DND-41 (cell line): Measurements from ENCODE around the gene CCDC78.

Experiments used
- ATAC-seq: fragments of 200-7000 bp; cut with Tn5 transposase; 3 replicates; pipeline ENCODE4 v1.9.1; 2021; ENCODE audit warnings: low read depth; ENCODE audit not compliant: insufficient read depth
- DNase-seq: peaks from one replicate; pipeline ENCODE4 v3.0.0-alpha.2; 2020
- H2AFZ ChIP-seq: 2 replicates; pipeline ENCODE4 v1.6.0; 2012; ENCODE audit warnings: low read depth, low read length
- H3K27ac ChIP-seq: 2 replicates; pipeline ENCODE4 v1.5.1; 2012; ENCODE audit warnings: low read length, inconsistent platforms
- H3K27me3 ChIP-seq: fragments of 200-600 bp; sonication (generic); 2 replicates; pipeline ENCODE4 v1.6.0; 2012; ENCODE audit warnings: low read length, mild to moderate bottlenecking, inconsistent platforms; ENCODE audit not compliant: insufficient read depth, poor library complexity
- H3K36me3 ChIP-seq: 2 replicates; pipeline ENCODE4 v1.5.1; 2012; ENCODE audit warnings: low read length, inconsistent platforms; ENCODE audit not compliant: insufficient read depth
- H3K4me1 ChIP-seq: 2 replicates; pipeline ENCODE4 v1.5.1; 2012; ENCODE audit warnings: mild to moderate bottlenecking, low read length; ENCODE audit not compliant: insufficient read depth
- H3K4me2 ChIP-seq: 2 replicates; pipeline ENCODE4 v1.6.0; 2012; ENCODE audit warnings: mild to moderate bottlenecking, moderate library complexity, low read length, inconsistent platforms; ENCODE audit not compliant: insufficient read depth
- H3K4me3 ChIP-seq, 2 experiments: fragments of 200-600 bp in 1 of 2; shearing (Covaris generic) in 1 of 2; 2 replicates each; pipeline ENCODE4 v1.5.1; 2012 to 2016; ENCODE audit warnings: inconsistent platforms in 2 of 2, low read length in 2 of 2, mild to moderate bottlenecking in 2 of 2, low read depth in 1 of 2, moderate library complexity in 1 of 2
- H3K79me2 ChIP-seq: 2 replicates; pipeline ENCODE4 v1.6.0; 2012; ENCODE audit warnings: low read length, inconsistent platforms; ENCODE audit not compliant: insufficient read depth
- H3K9ac ChIP-seq: 2 replicates; pipeline ENCODE4 v1.6.0; 2012; ENCODE audit warnings: low read depth, mild to moderate bottlenecking, inconsistent platforms, low read length, moderate library complexity
- H3K9me3 ChIP-seq: 2 replicates; pipeline ENCODE4 v1.5.1; 2012; ENCODE audit warnings: low read length, moderate library complexity, mild to moderate bottlenecking, inconsistent platforms; ENCODE audit not compliant: insufficient read depth, severe bottlenecking
- H4K20me1 ChIP-seq: 2 replicates; pipeline ENCODE4 v1.6.0; 2012; ENCODE audit warnings: low read length; ENCODE audit not compliant: insufficient read depth
- EZH2 ChIP-seq: IDR thresholded peaks from 3 replicates; pipeline ENCODE4 v1.6.1; 2012; ENCODE audit warnings: borderline replicate concordance, low read depth, mild to moderate bottlenecking, moderate library complexity, low read length, inconsistent platforms; ENCODE audit not compliant: severe bottlenecking
- TF ChIP-seq, protein P1 (sequence below): IDR thresholded peaks from 2 replicates; pipeline ENCODE4 v1.5.1; 2012; ENCODE audit warnings: borderline replicate concordance, low read length, moderate library complexity, mild to moderate bottlenecking; ENCODE audit not compliant: poor library complexity, severe bottlenecking; ENCODE audit errors: extremely low read depth

The CCDC78 gene

DNA sequence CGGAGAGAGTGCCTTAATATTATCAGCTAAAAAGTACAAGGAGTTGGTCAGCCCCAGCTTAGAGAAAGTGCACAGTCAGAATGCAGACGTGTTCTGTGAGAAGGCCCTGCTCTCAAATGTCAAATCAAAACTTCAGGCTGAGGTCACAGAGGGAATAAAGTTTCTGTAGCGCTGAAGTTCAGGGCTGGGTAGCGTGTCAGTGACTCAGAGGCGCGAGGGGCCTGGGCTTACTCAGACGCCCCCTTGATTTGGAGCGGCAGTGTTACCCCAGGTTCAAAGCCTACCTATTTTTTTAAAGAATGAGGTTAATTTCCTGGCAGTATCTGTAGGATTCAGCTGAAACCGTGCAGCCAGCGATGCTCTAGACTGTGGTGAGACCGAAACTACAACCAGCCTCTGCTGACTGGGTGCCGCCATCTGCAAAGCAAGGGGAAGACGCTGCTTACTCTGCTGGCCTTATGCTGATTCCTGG, 9.8 kb upstream of the CCDC78 start:
- no peak overlapping the region for H3K9ac ChIP-seq
- no peaks in the 10 kb centered on the region for H3K9me3 ChIP-seq
- H3K4me1 ChIP-seq: peaks cover 14% of the 10 kb centered on the region
- H3K27ac ChIP-seq: no peak overlapping the region
- DNase-seq (no peak), ATAC-seq (no peak)
- H3K4me2 ChIP-seq: no peak overlapping the region
- peaks cover 4% of the 10 kb centered on the region; the same call in 1 of the 2 replicates for H4K20me1 ChIP-seq
- H2AFZ ChIP-seq: no peak overlapping the region
- peaks cover 75% of the 10 kb centered on the region for H3K36me3 ChIP-seq
- peaks cover 18% of the 10 kb centered on the region for H3K79me2 ChIP-seq
- H3K27me3 ChIP-seq: no peaks in the 10 kb centered on the region
- no peak for TF ChIP-seq EZH2
- H3K4me3 ChIP-seq: no peak overlapping the region

DNA sequence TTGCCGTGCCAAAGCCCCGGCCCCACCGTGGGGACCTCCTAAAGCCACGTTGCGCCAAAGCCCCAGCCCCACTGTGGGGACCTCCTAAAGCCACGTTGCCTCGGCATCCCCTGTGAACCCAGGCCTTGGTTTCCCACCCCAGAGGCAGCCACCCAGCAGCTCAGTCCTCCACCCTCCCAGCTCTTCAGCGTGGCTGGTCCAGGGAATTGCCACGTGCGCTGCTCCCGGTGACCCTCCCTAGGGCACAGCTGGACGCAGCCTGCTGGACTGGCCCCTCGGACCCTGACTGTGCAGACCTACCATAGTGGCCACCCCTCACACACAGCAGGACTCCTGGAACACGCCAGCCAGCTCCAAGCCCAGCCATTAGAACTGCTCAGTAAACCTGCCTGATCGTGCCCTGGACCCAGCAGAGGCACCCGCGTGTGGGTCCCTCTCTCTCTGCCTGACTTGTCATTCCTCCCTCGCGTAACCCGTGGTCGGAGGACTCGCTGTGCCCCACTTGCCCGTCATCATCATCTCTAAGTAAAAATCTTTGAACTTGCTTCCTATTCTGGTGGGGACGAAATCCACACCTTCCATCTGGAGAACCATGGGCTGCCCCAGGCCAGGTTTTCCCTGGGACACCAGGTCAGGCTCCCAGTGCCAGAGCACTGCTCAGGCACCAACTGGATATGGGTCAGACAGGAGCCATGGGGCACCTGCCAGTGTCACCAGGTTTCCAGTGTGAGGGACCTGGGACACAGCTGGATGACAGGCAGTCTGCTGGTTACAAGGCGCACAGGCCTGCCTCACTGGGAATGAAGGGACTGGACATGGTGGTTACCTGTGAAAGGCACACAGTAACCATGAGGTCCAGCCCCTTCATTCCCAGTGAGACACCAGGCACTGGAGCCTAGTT, 9.0 kb upstream of the CCDC78 start:
- Histone ChIP-seq H3K9ac (no peak overlapping the region), H4K20me1 (peaks cover 9% of the 10 kb centered on the region; the same call in 1 of the 2 replicates), H3K79me2 (peaks cover 13% of the 10 kb centered on the region), H2AFZ (no peak overlapping the region), H3K4me2 (no peak overlapping the region), H3K4me3 (no peak overlapping the region), H3K27me3 (no peaks in the 10 kb centered on the region), H3K27ac (no peak overlapping the region), H3K9me3 (no peaks in the 10 kb centered on the region), H3K36me3 (peaks cover 81% of the 10 kb centered on the region), H3K4me1 (peaks cover 11% of the 10 kb centered on the region)
- TF ChIP-seq, protein P1, sequence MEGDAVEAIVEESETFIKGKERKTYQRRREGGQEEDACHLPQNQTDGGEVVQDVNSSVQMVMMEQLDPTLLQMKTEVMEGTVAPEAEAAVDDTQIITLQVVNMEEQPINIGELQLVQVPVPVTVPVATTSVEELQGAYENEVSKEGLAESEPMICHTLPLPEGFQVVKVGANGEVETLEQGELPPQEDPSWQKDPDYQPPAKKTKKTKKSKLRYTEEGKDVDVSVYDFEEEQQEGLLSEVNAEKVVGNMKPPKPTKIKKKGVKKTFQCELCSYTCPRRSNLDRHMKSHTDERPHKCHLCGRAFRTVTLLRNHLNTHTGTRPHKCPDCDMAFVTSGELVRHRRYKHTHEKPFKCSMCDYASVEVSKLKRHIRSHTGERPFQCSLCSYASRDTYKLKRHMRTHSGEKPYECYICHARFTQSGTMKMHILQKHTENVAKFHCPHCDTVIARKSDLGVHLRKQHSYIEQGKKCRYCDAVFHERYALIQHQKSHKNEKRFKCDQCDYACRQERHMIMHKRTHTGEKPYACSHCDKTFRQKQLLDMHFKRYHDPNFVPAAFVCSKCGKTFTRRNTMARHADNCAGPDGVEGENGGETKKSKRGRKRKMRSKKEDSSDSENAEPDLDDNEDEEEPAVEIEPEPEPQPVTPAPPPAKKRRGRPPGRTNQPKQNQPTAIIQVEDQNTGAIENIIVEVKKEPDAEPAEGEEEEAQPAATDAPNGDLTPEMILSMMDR: no peak
- TF ChIP-seq EZH2: no peak
- no peak for ATAC-seq
- no peak for DNase-seq

DNA sequence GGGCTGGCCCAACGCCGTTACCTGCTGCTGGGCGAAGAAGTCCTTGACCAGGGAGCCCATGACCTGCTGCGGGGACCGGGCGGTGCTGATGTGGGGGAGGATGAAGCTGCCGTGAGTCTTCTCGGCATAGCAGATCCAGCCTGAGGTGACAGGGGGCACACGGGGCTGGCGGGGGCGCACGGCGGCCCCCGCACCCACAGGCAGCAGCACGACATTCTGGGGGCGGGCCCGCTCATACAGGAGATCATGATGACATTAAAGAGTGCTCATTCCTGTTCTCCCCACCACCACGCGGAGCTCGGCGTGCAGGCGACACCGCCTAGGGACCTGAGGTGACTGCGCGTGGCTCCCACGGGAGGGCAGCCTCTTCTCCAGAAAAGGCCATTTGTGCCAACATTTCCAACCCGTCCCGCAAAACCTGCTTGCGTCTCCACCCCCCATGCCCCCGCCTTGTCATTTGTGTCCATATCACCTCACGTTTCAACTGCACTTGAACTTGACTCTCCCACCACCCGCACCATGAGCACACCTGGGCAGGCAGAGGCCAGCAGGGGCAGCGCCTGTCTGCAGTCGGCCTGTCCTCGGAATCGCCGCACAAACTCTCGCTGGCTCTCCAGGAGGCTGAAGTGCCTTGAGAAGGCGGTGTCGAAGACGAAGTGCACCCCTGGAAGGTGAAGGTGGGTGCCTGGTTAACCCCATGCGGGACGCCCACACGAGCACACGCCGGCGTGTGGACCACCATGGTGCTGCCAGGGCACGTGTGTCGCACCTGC, 8.2 kb upstream of the CCDC78 start:
- H3K36me3 ChIP-seq: peaks cover 80% of the 10 kb centered on the region
- H3K9ac ChIP-seq: no peak overlapping the region
- no peak overlapping the region for H3K4me2 ChIP-seq

More for the DNA sequence above, 8.2 kb upstream of the CCDC78 start:
- Histone ChIP-seq H3K27me3 (no peaks in the 10 kb centered on the region), H3K9me3 (no peaks in the 10 kb centered on the region), H3K4me1 (peaks cover 2% of the 10 kb centered on the region), H3K4me3 (no peak overlapping the region), H2AFZ (no peak overlapping the region), H3K79me2 (peaks cover 5% of the 10 kb centered on the region; the same call in 1 of the 2 replicates), H4K20me1 (peaks cover 9% of the 10 kb centered on the region), H3K27ac (no peak overlapping the region)
- DNase-seq: no peak
- TF ChIP-seq, protein P1: no peak
- TF ChIP-seq EZH2: no peak
- ATAC-seq: no peak
